Activated CD4-positive, alpha-beta T cell treated with anti-CD3 and anti-CD28 coated beads, Interleukin-10, Interleukin-2, amounts not matched to agents 100 ng/mL and 50 ng/mL, durations not matched to agents 16 hours and 8 hours (primary cell): ENCODE measurements around the gene FNDC4.
"Not testable (repeated sequence)": the region's sequence is repeated elsewhere in the genome, so short reads cannot be mapped to it uniquely, and the experiment has no call there.

Experiments
- DNase-seq: peaks from one replicate; pipeline ENCODE4 v3.0.0-alpha.2; 2020

Gene FNDC4, protein sequence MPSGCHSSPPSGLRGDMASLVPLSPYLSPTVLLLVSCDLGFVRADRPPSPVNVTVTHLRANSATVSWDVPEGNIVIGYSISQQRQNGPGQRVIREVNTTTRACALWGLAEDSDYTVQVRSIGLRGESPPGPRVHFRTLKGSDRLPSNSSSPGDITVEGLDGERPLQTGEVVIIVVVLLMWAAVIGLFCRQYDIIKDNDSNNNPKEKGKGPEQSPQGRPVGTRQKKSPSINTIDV

GRCh38 chr2:27494944-27495554, at the start of gene FNDC4:
Gene FNDC4 (minus strand): TSS chr2:27495200. CDS start chr2:27494679, 521 bp downstream.
- DNase-seq: no peak

- no peak for DNase-seq
Measured at GRCh38 chr2:27544143-27544821, 49.3 kb upstream of the FNDC4 start.

- DNase-seq: not testable (repeated sequence)
Measured at GRCh38 chr2:27539649-27540048, 44.6 kb upstream of the FNDC4 start.

DNA sequence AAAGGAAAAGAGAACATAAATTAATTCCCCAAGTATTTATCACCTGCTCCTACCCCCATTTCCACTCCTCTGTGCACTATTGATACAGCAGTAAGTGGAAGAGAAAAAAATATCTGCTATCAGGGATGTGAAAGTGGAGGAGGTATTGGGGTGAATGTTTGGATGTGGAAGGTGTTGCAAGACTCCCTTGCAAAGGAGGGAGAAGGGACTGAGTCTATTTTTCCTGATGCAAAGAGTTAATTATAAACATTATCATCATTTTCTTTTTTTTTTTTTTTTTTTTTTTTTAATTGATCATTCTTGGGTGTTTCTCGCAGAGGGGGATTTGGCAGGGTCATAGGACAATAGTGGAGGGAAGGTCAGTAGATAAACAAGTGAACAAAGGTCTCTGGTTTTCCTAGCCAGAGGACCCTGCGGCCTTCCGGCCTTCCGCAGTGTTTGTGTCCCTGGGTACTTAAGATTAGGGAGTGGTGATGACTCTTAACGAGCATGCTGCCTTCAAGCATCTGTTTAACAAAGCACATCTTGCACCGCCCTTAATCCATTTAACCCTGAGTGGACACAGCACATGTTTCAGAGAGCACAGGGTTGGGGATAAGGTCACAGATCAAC, 43.9 kb upstream of the FNDC4 start:
- DNase-seq: not testable (repeated sequence)

- DNase-seq: no peak
Measured at GRCh38 chr2:27537287-27537686, 42.3 kb upstream of the FNDC4 start.

DNA sequence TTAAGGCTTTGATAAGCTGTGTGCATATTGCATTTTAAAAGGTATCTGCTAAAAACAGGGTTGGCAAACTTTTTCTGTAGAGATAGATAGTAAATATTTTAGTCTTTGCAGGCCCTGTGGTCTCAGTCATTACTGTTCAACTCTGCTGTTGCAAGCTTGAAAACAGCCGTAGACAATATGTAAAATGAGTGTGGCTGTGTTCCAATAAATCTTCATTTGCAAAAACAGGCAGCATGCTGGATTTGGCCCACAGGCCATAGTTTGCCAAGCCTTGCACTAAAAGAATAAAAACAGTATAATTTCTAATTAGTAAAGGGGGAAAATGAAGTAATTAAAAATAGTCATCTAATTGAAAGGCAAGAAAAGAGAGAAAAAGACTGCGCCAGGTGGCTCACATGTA, 37.0 kb upstream of the FNDC4 start:
- no peak for DNase-seq

DNA sequence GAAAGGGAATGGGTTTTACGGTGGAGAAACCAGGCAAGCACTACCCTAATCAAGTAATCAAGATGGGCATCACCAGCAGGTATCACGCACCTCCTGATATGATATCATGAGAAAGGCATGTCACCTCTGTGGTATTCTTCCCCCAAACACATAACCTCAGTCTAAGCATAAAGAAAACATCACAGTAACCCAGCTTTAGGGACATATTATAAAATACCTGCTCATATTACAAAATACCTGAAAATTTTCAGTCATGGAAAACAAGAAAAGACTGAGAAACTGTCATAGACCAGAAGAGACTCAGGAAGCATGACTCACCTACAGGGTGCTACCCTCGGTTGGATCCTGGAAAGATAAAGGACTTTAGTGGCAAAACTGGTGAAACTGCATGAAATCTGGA, 32.2 kb upstream of the FNDC4 start:
- DNase-seq: no peak

DNA sequence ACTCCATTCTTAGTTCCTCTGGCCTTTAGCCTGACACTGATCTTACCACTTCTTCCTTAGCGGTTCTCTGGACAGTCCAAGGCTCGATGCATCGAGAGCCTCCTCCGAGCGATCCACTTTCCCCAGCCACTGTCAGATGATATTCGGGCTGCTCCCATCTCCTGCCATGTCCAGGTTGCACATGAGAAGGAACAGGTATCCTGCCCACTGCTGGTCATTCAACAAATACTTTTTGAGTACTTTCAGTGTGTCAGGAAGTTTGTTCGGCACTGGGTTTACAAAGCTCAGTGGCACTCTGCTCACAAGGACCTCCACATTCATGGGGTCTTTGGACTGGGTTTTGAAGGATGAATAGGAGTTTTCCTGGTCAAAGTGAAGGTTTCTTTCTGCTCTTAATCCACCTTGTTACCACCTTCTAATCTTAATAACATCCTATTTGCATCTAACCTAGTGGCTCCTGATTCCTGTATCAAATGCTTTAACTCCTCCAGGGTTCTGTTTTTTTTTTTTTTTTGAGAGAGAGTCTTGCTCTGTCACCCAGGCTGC, 27.5 kb upstream of the FNDC4 start:
- no peak for DNase-seq

DNA sequence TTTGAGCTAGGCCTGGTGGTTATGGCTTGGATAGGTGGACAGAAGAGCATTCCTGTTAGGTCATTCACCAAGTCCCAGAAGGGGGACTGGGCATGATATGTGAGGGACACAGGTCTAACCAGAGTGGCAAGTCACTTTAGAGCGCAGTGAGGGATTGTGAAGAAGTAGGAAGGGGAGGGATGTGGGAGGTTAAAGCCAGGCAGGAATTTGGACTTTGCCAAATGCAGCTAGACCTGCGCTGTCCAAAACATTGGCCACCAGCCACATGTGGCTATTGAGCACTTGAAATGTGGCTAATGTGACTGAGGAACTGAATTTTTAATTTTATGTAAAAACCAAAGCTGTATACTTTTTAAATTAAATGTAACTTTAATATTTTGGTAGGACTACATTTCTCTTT, 25.3 kb upstream of the FNDC4 start:
- DNase-seq: no peak

DNA sequence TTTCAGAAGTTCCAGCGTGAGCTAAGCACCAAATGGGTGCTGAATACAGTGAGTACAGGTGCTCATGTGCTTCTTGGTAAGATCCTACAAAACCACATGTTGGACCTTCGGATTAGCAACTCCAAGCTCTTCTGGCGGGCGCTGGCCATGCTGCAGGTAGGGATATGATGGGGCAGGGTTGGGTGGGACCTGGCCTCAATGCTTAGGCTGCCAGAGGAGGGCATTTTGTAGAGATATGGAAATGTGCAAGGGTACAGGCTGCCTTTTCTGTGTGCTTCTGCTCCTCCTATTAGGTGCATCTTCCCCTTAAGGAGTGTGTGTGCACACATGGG, 23.7 kb upstream of the FNDC4 start:
- DNase-seq: no peak

- no peak for DNase-seq
Measured at GRCh38 chr2:27518113-27518781, 23.2 kb upstream of the FNDC4 start.

GRCh38 chr2:27509326-27509725, 14.3 kb upstream of the FNDC4 start:
- no peak for DNase-seq

DNA sequence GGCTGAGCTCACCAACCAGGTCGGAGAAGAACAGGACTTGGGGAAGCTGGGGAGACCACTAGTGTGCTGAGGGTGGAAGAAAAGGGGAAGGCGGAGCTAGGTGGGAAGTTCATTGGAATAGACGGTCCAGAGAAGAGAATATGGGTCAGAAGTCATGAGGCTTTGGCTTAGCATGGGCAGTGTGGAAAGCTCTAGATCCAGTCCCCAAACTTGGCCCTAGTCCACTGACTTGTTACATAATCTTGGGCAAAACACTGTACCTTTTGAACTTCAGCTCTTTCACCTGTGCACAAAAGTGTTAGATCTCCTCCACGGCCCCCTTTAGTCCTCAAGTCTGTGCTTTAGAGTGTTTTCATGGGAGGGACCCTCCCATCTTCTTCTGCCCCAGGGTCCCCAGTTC, 12.3 kb upstream of the FNDC4 start:
- DNase-seq: no peak

DNA sequence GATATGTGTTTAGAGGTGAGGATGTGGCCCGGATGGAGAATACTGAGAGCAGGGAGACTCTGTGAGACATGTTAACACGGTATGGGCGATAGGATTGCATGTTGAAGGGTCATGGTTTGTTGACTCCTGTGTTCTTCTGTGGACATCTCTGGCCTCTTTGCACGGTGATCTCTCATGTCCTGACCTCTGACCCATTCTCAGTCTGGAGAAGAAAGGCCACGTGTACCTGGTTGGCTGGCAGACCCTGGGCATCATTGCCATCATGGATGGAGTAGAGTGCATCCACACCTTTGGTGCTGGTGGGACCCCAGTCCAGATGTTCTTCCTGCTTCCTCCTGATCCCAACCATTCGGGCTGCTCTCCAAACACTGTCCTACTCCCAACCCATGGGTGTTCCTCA, 11.6 kb upstream of the FNDC4 start:
- no peak for DNase-seq

- no peak for DNase-seq
Measured at GRCh38 chr2:27502142-27502541, 7.1 kb upstream of the FNDC4 start.

GRCh38 chr2:27501042-27501441, 6.0 kb upstream of the FNDC4 start:
- DNase-seq: no peak

DNA sequence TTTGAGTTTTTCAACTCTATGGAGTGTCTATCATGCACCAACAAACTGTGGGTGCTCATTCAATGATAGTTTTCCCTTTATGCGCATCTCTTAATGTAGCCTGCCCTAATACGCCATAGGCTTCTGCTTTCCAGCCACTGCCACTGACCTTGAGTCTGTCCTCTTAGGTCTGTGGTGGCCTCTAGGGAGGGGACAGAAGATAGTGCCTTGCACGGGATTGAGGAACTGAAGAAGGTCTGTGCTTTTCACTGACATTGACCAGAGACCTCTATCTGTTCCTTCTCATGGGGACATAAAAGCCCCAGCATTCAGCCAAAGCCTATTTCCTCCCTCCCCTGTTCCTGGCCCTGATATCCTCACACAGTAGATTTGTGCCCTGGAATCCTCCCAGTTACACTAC, 4.0 kb upstream of the FNDC4 start:
- DNase-seq: no peak

- no peak for DNase-seq
Measured at GRCh38 chr2:27497288-27497627, 2.3 kb upstream of the FNDC4 start.

- DNase-seq: no peak
Measured at GRCh38 chr2:27496357-27497287, 1.6 kb upstream of the FNDC4 start, which contains the start of gene GCKR. Gene GCKR (plus strand): TSS chr2:27496839. CDS start chr2:27496905, 66 bp downstream.

DNA sequence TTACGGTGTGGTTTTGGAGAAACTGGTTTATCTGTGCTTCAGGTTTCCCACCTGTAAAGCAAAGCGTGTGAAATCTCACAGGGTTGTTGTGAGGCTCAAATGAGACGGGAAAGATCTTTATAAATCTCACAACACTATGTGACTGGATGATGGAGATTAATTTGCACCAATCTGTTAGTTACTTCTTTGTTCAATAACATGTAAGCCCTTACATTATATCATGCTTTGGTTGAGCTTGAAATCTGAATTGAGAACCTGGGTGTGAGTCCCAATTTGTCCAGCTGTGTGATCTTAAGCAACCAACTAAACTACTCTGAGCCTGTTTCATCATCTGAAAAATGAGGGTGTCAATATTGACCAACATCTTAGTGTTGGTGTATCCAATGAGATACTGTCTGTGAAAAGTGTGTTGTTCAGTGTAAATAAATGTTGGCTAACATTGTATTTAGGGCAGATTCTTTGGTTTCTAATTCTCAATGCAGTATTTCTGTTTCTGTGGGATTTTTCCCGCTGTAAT, 898 bp upstream of the FNDC4 start:
- no peak for DNase-seq

DNA sequence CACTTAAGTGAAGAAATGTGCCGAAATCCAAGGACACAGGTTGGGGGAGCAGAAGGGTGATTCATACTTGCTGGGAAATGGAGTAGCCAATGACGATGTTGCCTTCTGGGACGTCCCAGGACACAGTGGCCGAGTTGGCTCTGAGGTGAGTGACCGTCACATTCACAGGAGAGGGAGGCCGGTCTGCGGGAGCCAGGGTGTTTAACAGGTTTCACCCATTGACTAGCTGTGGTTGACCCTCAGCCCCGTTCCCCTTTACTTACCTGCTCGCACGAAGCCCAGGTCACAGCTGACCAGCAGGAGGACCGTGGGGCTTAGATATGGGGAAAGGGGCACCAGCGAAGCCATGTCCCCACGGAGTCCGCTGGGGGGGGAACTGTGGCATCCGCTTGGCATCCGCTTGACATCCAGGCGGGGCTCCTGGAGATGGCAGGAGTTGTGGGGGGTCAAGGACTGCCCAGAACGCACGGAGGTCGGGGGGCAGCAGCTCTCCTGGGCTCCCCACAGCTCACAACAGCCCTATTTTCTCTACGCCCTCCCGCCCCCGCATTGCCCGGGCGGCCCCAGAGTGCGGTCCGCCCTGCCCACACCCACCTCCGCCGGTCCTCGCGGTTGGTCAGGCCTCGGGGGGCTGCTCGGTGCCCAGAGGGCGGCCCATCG, 586 bp downstream of the FNDC4 start:
- DNase-seq: no peak
